D721Med (cell line): ENCODE measurements around the gene MIAT.

Source experiments
- DNase-seq: peaks from one replicate; pipeline ENCODE4 v3.0.0; 2011; ENCODE audit warnings: low spot score; ENCODE audit not compliant: insufficient read length
- FAIRE-seq: peaks from 2 replicates; lab custom pipeline; 2011; peaks lifted over from hg19 to GRCh38; lab: Jason Lieb, UNC
- CTCF ChIP-seq: IDR thresholded peaks from 2 replicates; pipeline ENCODE4 v1.5.1; 2012; ENCODE audit warnings: mild to moderate bottlenecking, control low read depth; ENCODE audit not compliant: insufficient read depth; ENCODE audit errors: missing control alignments

The MIAT gene

DNA sequence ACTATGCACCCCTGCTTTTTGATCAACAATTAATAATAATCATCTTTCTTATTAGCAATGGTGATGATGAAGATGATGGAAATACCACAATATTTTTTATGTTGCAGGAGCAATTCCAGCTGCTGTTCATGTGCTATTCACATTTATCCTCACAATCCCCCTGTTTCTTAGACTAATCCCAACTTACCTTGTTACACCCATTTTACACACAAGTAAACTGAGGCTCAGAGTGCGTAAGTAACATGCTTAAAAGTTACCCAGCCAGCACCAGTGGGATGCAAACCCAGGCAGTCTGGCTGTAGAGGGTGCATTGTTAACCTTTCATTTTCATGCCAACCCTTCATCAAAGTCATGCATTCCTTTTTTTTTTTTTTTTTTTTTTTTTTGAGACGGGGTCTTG lies 37.2 kb upstream of the MIAT start:
- no peak for TF ChIP-seq CTCF
- no peak for FAIRE-seq
- DNase-seq: no peak

DNA sequence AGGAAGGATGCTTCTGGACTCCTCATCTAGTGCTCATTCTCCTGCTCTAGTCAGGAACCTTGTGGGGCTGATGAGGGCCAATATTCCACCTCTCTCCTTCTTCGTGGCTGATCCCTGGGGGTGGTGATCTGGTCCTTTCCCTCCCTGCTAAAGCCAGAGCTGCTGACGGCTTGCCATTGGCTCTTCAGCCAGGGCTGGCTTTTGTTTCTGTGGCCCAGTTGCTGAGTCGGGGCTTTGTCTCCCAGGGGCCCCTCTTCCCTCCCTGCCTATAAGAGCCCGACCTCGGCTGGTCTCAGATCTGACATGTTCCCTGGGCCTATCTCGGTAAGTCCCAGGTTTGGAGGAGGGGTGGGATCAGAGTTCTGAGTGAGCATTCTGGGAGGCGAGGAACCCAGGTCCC lies 35.7 kb upstream of the MIAT start, which contains the start of gene CRYBA4:
Gene CRYBA4 (plus strand): TSS at position 301 of the 400 bp plus-strand sequence. CDS start 634 bp downstream, outside the sequence.
- no peak for FAIRE-seq
- no peak for DNase-seq
- no peak for TF ChIP-seq CTCF

DNA sequence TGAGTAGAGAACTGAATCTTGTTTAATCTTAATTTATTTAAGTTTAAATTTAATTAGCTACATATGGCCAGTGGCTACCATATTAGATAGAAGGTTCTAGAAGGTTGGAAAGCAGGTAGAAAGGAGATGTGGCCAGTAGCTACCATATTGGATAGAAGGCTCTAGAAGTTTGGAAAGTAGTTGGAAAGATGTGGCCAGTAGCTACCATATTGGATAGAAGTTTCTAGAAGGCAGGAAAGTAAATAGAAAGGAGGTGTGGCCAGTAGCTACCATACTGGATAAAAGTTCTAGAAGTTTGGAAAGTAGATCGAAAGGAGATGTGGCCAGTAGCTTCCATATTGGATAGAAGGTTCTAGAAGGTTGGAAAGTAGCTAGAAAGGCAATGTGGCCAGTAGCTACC lies 33.4 kb upstream of the MIAT start:
- TF ChIP-seq CTCF: no peak
- no peak for DNase-seq
- FAIRE-seq: no peak

DNA sequence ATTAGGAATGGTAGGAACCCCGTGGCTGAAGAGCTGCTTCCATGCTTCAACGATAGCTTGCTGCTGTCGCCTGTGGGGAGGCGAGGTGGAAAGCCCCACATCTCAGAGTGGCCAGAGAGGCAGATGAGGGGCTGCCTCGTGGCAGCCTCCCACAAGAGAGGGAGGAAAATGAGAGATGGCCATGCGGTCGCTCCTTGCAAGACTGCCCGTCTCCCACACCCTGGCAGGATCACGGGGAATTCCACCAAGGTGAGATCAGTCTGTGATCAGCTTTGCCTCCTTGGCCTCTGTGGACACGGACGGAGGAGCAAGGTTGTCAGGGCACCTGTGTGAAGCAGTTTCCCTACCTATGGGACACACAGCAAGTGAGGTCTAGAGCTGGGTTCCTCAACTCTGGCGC lies 32.6 kb upstream of the MIAT start:
- FAIRE-seq (no peak), DNase-seq (no peak)
- no peak for TF ChIP-seq CTCF

- no peak for FAIRE-seq
- DNase-seq: no peak
- TF ChIP-seq CTCF: no peak
Measured at GRCh38 chr22:26629988-26630761, 27.2 kb upstream of the MIAT start.

DNA sequence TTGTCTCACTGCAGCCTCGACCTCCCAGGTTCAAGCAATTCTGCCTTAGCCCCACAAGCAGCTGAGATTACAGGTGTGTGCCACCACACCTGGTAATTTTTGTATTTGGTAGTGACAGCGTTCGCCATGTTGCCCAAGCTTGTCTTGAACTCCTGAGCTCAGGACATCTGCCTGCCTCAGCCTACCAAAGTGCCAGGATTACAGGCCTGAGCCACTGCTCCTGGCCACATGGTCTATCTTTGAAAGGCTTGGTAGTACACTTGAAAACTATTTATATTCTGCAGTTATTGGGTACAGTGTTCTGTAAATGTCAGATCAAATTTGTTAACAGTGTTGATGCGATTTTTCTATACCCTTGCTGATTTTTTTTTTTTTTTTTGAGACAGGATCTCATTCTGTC lies 26.1 kb upstream of the MIAT start:
- no peak for DNase-seq
- no peak for TF ChIP-seq CTCF
- no peak for FAIRE-seq
